ENCODE measurements around the gene CYB561D1. TPM values are rescaled to one million over a fixed set of nuclear protein-coding genes. Genes with fewer than 3 reads are reported as not detected.

Gene CYB561D1
- total RNA-seq, 2 donors from 2014 or later, result 10.5 to 11.3 TPM

- intact Hi-C loops (cut with DNase I), result loop anchor here in 1 of 2 donors (2.0 kb wide), 1 partner anchor 33 kb away; no protein-coding TSS in a partner anchor
- DNase-seq (ENCODE audit: low spot score), result no peak
Observed at GRCh38 chr1:109497449-109498160, 3.7 kb downstream of the CYB561D1 start.

GRCh38 chr1:109498161-109498801 lies 4.4 kb downstream of the CYB561D1 start:
- intact Hi-C loops (cut with DNase I), result no loop called here
- no peak for DNase-seq (ENCODE audit: low spot score)

- no peak for DNase-seq (ENCODE audit: low spot score)
- intact Hi-C loops (cut with DNase I), result loop anchor here in 1 of 2 donors (1.0 kb wide), 1 partner anchor 36 kb away; no protein-coding TSS in a partner anchor
Observed at GRCh38 chr1:109499081-109499480, 5.2 kb downstream of the CYB561D1 start.

GRCh38 chr1:109499661-109500536 lies 6.0 kb downstream of the CYB561D1 start:
- no peak for DNase-seq (ENCODE audit: low spot score)
- intact Hi-C loops (cut with DNase I), result loop anchor here in 1 of 2 donors (1.0 kb wide), 1 partner anchor 35 kb away; no protein-coding TSS in a partner anchor

GRCh38 chr1:109500941-109501381 lies 7.1 kb downstream of the CYB561D1 start:
- no peak for DNase-seq (ENCODE audit: low spot score)
- intact Hi-C loops (cut with DNase I), result no loop called here

GRCh38 chr1:109501644-109502363 lies 7.9 kb downstream of the CYB561D1 start:
- no peak for DNase-seq (ENCODE audit: low spot score)
- intact Hi-C loops (cut with DNase I), result no loop called here

GRCh38 chr1:109502364-109502851 lies 8.5 kb downstream of the CYB561D1 start:
- intact Hi-C loops (cut with DNase I), result no loop called here
- no peak for DNase-seq (ENCODE audit: low spot score)

GRCh38 chr1:109503935-109504334 lies 10.0 kb downstream of the CYB561D1 start:
- DNase-seq (ENCODE audit: low spot score), result no peak
- intact Hi-C loops (cut with DNase I), result no loop called here

- intact Hi-C loops (cut with DNase I), result no loop called here
- DNase-seq (ENCODE audit: low spot score), result no peak
Observed at GRCh38 chr1:109504974-109505373, 11.1 kb downstream of the CYB561D1 start.

- intact Hi-C loops (cut with DNase I), result no loop called here
- DNase-seq (ENCODE audit: low spot score), result no peak
Observed at GRCh38 chr1:109508001-109508872, 14.3 kb downstream of the CYB561D1 start.

GRCh38 chr1:109508873-109509175 lies 14.9 kb downstream of the CYB561D1 start:
- intact Hi-C loops (cut with DNase I), result no loop called here
- DNase-seq (ENCODE audit: low spot score), result no peak

- intact Hi-C loops (cut with DNase I), result no loop called here
- DNase-seq (ENCODE audit: low spot score), result no peak
Observed at GRCh38 chr1:109509176-109510134, 15.6 kb downstream of the CYB561D1 start, which contains the start of gene AMIGO1. TSS of gene AMIGO1 (minus strand) at chr1:109509727. CDS start at chr1:109508912, 815 bp downstream.

GRCh38 chr1:109513110-109513710 lies 19.3 kb downstream of the CYB561D1 start:
- no peak for DNase-seq (ENCODE audit: low spot score)
- intact Hi-C loops (cut with DNase I), result no loop called here

- intact Hi-C loops (cut with DNase I), result no loop called here
- no peak for DNase-seq (ENCODE audit: low spot score)
Observed at GRCh38 chr1:109514846-109515245, 21.0 kb downstream of the CYB561D1 start.

- intact Hi-C loops (cut with DNase I), result no loop called here
- DNase-seq (ENCODE audit: low spot score), result no peak
Observed at GRCh38 chr1:109516872-109517271, 23.0 kb downstream of the CYB561D1 start.

- intact Hi-C loops (cut with DNase I), result no loop called here
- no peak for DNase-seq (ENCODE audit: low spot score)
Observed at GRCh38 chr1:109517337-109517736, 23.4 kb downstream of the CYB561D1 start.
